AG09309 (cell line): ENCODE data around the gene ELMO1.

Experiments used
- DNase-seq: peaks from one replicate; pipeline ENCODE4 v3.0.0-alpha.2; 2010; ENCODE audit warnings: low read depth
- H3K4me3 ChIP-seq: 2 replicates; pipeline ENCODE4 v1.5.1; 2011; ENCODE audit warnings: mild to moderate bottlenecking, low read depth, low read length, moderate library complexity; ENCODE audit not compliant: control insufficient read depth
- TF ChIP-seq, protein P1 (sequence below): IDR thresholded peaks from 2 replicates; pipeline ENCODE4 v1.5.1; 2011; ENCODE audit warnings: mild to moderate bottlenecking, low read depth, low read length, inconsistent platforms; ENCODE audit not compliant: insufficient read depth, control insufficient read depth; ENCODE audit errors: missing control alignments

ELMO1 gene

DNA sequence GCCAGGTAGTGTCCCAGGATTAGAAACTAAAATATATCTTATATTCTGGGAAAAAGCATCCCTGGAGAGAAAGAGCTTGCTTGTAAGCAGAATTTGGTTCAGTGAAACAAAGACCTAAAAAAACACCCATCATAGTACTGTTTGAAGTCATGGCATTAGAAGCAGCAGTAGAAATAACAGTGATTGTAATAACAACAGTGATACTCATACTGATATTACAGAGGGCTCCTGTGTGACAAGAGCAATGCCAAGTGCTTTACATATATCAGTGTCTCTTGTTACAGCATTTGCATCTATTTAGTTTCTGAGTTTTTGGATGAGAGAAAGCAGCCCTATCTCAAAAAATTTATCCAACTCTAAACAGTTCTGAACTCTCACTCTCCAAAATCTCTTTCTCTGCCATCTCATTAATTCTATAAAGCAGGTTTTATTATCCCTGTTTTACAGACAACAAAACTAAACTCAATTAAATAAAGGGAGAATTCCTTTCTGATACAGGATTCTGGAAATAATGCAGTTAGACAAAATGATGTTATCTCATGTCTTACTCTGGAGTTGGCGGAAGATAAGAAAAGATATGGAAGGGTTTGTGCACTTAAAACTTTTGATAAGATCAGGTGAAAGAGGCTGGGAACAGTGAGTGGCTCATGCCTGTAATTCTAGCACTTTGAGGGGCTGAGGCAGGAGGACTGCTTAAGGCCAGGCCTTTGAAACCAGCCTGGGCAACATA, 577.9 kb downstream of the ELMO1 start:
- no peak overlapping the region for H3K4me3 ChIP-seq
- TF ChIP-seq, protein P1, sequence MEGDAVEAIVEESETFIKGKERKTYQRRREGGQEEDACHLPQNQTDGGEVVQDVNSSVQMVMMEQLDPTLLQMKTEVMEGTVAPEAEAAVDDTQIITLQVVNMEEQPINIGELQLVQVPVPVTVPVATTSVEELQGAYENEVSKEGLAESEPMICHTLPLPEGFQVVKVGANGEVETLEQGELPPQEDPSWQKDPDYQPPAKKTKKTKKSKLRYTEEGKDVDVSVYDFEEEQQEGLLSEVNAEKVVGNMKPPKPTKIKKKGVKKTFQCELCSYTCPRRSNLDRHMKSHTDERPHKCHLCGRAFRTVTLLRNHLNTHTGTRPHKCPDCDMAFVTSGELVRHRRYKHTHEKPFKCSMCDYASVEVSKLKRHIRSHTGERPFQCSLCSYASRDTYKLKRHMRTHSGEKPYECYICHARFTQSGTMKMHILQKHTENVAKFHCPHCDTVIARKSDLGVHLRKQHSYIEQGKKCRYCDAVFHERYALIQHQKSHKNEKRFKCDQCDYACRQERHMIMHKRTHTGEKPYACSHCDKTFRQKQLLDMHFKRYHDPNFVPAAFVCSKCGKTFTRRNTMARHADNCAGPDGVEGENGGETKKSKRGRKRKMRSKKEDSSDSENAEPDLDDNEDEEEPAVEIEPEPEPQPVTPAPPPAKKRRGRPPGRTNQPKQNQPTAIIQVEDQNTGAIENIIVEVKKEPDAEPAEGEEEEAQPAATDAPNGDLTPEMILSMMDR, result no peak

DNA sequence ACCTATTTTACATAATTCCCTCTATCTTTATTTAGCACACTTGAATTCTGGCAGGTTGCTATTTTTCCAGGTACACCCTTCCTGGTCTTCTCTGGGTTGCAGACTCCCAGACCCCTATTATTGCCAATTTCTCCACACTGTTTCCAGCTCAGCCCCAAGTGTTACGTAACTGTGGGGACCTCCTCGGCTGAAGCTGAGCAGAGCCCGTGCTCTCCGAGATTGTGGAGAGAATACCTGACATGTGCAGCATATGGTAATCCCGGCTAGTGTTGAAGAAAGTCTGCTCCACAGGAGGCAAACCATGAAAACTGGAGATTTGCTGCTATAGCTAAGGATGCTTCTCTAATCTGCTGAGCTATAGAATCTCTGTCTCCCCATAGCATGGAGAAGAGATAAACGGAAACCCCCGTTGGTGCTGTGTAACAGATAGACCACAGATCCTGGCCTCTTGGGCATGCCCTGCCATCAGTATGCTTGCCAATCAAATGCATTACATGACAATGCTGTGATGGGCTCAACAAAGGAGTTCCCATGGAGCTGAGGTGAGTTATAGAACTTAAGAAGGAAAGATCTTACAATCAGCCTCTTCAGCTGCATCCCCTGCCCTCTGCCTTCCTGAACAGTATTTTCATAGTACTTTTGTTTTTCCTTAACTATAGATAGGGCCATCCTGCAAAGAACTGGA, 579.8 kb downstream of the ELMO1 start:
- no peak overlapping the region for H3K4me3 ChIP-seq
- DNase-seq, result no peak
- TF ChIP-seq, protein P1, result no peak

More for the DNA sequence above, 577.9 kb downstream of the ELMO1 start:
- DNase-seq, result no peak

DNA sequence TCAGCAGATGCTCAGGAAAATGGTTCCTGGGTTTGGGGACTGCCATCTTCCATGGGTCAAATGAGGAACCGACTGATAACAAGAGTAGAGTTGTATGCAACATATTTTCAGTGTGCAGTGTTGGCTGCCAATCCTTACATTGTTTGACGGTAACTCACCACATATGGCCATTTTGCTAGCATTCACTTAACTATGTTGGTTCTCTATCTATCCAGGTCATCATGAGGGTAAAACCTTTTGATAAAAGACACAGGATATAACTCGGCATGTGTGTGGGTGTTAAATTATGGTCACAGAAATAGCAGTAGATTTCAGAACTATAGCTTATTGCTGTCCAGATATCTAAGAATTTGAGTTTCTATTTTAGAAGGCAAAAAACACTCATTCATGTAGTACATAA, 583.6 kb downstream of the ELMO1 start:
- TF ChIP-seq, protein P1, result no peak
- no peak for DNase-seq
- no peak overlapping the region for H3K4me3 ChIP-seq

DNA sequence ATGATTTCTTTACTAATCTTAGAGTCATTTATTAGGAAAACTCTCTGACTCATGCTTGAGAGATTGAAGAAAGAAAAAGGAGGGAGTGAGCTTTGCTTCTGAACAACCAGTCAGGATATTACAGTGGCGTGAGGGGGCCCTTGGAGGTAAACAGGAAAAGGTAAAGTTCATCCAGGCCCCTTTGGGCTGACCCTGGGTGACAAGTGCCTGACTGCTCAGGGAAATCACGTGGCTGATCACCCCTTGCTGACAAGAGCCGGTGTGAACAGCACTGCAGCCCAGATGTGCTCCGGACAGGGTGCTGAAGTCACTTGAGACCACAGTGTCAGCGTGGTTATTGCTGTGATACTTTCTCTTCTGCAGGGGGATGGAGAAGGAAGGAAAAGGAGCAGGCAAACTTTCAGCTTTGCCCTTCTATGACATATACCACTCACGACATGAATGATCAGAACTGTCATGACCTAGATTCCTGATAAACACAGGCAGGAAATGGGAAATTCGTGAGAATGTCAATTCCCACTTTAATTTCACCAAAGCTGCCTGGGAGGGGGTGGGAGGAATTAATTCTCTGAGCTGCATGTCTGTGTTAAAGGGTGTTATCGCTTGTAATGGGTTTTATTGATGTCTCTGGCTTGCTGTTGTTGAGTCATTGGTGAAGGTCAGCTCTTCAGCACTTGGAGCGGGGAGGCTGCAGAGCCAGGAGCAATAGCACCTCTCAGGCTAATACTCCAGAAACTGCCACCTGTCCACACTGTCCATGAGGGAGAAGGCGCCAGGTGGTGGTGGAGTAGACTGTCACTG, 584.6 kb downstream of the ELMO1 start:
- DNase-seq, result no peak
- TF ChIP-seq, protein P1, result no peak
- H3K4me3 ChIP-seq, result no peak overlapping the region

DNA sequence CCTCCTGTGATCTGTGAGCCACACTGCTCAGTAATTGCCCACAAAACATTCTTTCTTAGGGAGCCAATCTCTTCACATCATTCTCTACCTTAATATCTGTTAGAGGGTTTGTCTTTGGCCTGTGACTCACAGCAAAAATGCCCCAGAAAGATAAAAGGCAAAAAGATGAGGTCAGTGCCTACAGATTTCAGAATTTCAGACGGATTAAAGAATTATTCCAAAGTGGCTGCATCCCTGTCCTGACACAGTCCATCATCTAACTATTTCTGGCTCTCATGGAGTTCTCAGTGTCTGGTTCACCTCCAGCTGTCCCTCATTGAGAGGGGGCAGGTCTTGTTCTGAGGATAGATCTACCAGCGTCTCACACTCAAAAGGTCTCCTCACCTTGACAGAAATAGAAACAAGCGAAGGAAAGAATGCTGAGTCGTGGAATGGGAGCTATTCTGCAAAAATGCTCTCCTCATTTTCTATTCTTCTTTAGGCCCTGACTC, 585.8 kb downstream of the ELMO1 start:
- no peak overlapping the region for H3K4me3 ChIP-seq
- TF ChIP-seq, protein P1, result no peak

DNA sequence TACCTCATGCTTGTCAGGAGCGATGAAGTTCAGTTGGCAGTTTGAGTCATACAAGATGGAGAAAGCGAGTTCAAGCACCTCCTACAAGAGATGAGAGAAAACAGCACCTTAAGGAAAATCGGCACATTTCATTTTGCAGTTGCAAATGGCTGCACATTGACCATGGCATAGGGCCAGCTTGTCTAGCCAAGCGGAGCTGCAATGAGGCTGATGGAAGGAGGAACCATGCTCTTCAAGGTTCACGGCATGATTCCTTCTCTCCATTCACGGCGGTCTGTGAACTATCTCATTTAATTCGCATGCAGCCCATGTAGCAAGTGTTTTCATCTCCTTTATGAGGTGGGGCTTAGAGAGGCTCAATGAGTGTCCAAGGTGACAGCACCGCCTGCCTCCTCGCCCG, 587.0 kb downstream of the ELMO1 start:
- TF ChIP-seq, protein P1, result no peak
- DNase-seq, result no peak
- H3K4me3 ChIP-seq, result no peak overlapping the region

More for the DNA sequence above, 585.8 kb downstream of the ELMO1 start:
- no peak for DNase-seq
